Endothelial cell of umbilical vein (primary cell): ENCODE data around the gene AUH. TPM values are rescaled to one million over a fixed set of nuclear protein-coding genes. Genes with fewer than 3 reads are reported as not detected.
A peak's percentile ranks its signal among the peaks of the same experiment; 100 is the strongest.

Experiments used
- BruUV-seq: library from RNA; stranded (reverse); fragments of 400-500 nt; replicated peaks from 2 replicates; lab custom pipeline; 2021; lab: Mats Ljungman, UMichigan
- CTCF ChIA-PET: fragments of 300-600, 350-600 bp; sonication (Branson Sonifier 250); formaldehyde crosslinking; loops from one replicate; lab custom pipeline; 2021; ENCODE audit warnings: antibody characterized with exemption, inconsistent platforms; lab: Charles Lee
- POLR2A ChIA-PET: fragments of 300-600, 350-600 bp; sonication (Branson Sonifier 250); formaldehyde crosslinking; loops from one replicate; lab custom pipeline; 2021; ENCODE audit warnings: antibody characterized with exemption, inconsistent platforms; lab: Charles Lee
- DNase-seq: peaks from one replicate; pipeline ENCODE4 v3.0.0-alpha.2; 2011; ENCODE audit warnings: low read depth, low spot score
- FAIRE-seq: peaks from 2 replicates; lab custom pipeline; 2011; peaks lifted over from hg19 to GRCh38; lab: Jason Lieb, UNC
- H2AFZ ChIP-seq: 2 replicates; pipeline ENCODE4 v1.6.0; 2012; ENCODE audit warnings: low read depth, low read length, control low read depth, inconsistent platforms
- H3K27ac ChIP-seq: 2 replicates; pipeline ENCODE4 v1.5.1; 2011; ENCODE audit warnings: low read depth, mild to moderate bottlenecking, control low read depth, low read length, moderate library complexity; ENCODE audit not compliant: insufficient read depth
- H3K27me3 ChIP-seq, 2 experiments: 2 replicates each; pipeline versions ENCODE4 v1.6.0 to v1.6.1; 2011; ENCODE audit warnings: low read length in 2 of 2, mixed read lengths in 1 of 2; ENCODE audit not compliant: control insufficient read depth in 2 of 2, insufficient read depth in 2 of 2
- H3K36me3 ChIP-seq, 2 experiments: 2 replicates in 1 of 2; 3 replicates in 1 of 2; pipeline ENCODE4 v1.5.1; 2011; ENCODE audit warnings: low read length in 2 of 2, mild to moderate bottlenecking in 1 of 2, moderate library complexity in 1 of 2; ENCODE audit not compliant: control insufficient read depth in 2 of 2, insufficient read depth in 2 of 2; ENCODE audit errors: extremely low read depth in 1 of 2
- H3K4me1 ChIP-seq: 3 replicates; pipeline ENCODE4 v1.5.1; 2011; ENCODE audit warnings: mild to moderate bottlenecking, low read length; ENCODE audit not compliant: control insufficient read depth, insufficient read depth; ENCODE audit errors: extremely low read depth
- H3K4me2 ChIP-seq: 2 replicates; pipeline ENCODE4 v1.6.1; 2011; ENCODE audit warnings: low read length, control low read depth, mixed read lengths; ENCODE audit not compliant: insufficient read depth
- H3K4me3 ChIP-seq, 3 experiments: fragments of 200-600 bp in 1 of 3; sonication (generic), shearing (Covaris generic) in 1 of 3; replicated peaks in 1 of 3; 2 replicates each; pipeline ENCODE4 v1.5.1; 2011 to 2016; ENCODE audit warnings: control low read depth in 3 of 3, low read length in 3 of 3, mild to moderate bottlenecking in 2 of 3, inconsistent platforms in 1 of 3, low read depth in 1 of 3, moderate library complexity in 1 of 3; ENCODE audit not compliant: insufficient read depth in 1 of 3
- H3K79me2 ChIP-seq: 2 replicates; pipeline ENCODE4 v1.6.0; 2012; ENCODE audit warnings: low read length, inconsistent platforms; ENCODE audit not compliant: control insufficient read depth, insufficient read depth
- H3K9ac ChIP-seq: replicated peaks from 2 replicates; pipeline ENCODE3; 2011; ENCODE audit warnings: low read length, control low read depth; ENCODE audit not compliant: insufficient read depth; ENCODE audit errors: extremely low read depth
- H3K9me1 ChIP-seq: replicated peaks from 3 replicates; pipeline ENCODE4 v1.6.0; 2011; ENCODE audit warnings: mild to moderate bottlenecking, low read length; ENCODE audit not compliant: control insufficient read depth, insufficient read depth; ENCODE audit errors: extremely low read depth
- H3K9me3 ChIP-seq: replicated peaks from 2 replicates; pipeline ENCODE4 v1.5.1; 2012; ENCODE audit warnings: low read length, inconsistent platforms; ENCODE audit not compliant: control insufficient read depth, insufficient read depth
- H4K20me1 ChIP-seq: replicated peaks from 2 replicates; pipeline ENCODE3; 2011; ENCODE audit warnings: mild to moderate bottlenecking, low read length; ENCODE audit not compliant: control insufficient read depth, insufficient read depth; ENCODE audit errors: extremely low read depth
- CTCF ChIP-seq, 2 donors: IDR thresholded peaks; 1 replicate in 1 of 2; 2 replicates in 1 of 2; pipeline ENCODE4 v1.5.1; 2011; ENCODE audit warnings: low read length in 2 of 2, mild to moderate bottlenecking in 2 of 2, moderate library complexity in 2 of 2, control low read depth in 1 of 2, inconsistent platforms in 1 of 2, low read depth in 1 of 2; ENCODE audit not compliant: insufficient read depth in 1 of 2; ENCODE audit errors: extremely low read depth in 1 of 2
- EZH2 ChIP-seq: IDR thresholded peaks from 2 replicates; pipeline ENCODE4 v1.6.1; 2012; ENCODE audit warnings: borderline replicate concordance, low read depth, mild to moderate bottlenecking, moderate library complexity, low read length, inconsistent platforms; ENCODE audit not compliant: severe bottlenecking
- FOS ChIP-seq: IDR thresholded peaks from 2 replicates; pipeline ENCODE4 v1.6.1; 2011; ENCODE audit warnings: mild to moderate bottlenecking, low read length, moderate library complexity, borderline replicate concordance; ENCODE audit not compliant: insufficient read depth
- GATA2 ChIP-seq: IDR thresholded peaks from 2 replicates; pipeline ENCODE4 v1.7.0; 2011; ENCODE audit warnings: low read depth, mild to moderate bottlenecking, moderate library complexity, mixed read lengths, low read length; ENCODE audit not compliant: insufficient read length, insufficient read depth
- JUN ChIP-seq: IDR thresholded peaks from 2 replicates; pipeline ENCODE4 v1.6.1; 2011; ENCODE audit warnings: borderline replicate concordance, low read depth; ENCODE audit not compliant: insufficient read length, insufficient read depth
- MAX ChIP-seq: IDR thresholded peaks from 2 replicates; pipeline ENCODE4 v1.6.1; 2011; ENCODE audit not compliant: insufficient read depth, insufficient read length
- MYC ChIP-seq: IDR thresholded peaks from one replicate; pipeline ENCODE4 v1.6.1; 2011; ENCODE audit warnings: mild to moderate bottlenecking, low read depth, low read length
- POLR2A ChIP-seq: IDR thresholded peaks from 2 replicates; pipeline ENCODE4 v1.6.1; 2012; ENCODE audit warnings: low read depth, mild to moderate bottlenecking, control low read depth, low read length
- POLR2AphosphoS5 ChIP-seq: IDR thresholded peaks from 2 replicates; pipeline ENCODE4 v1.6.1; 2012; ENCODE audit warnings: low read depth, mild to moderate bottlenecking, control low read depth, low read length, moderate library complexity; ENCODE audit not compliant: insufficient read depth
- dilution Hi-C: fragments of 300-500 bp; cut with MboI; formaldehyde crosslinking; loops from one replicate; pipeline ENCODE4 v1.15.0; 2019; ENCODE audit warnings: low sequenced_read_pairs; ENCODE audit not compliant: extremely low pct_ligation_motif_present
- intact Hi-C: fragments of 100-400 bp; cut with micrococcal nuclease; formaldehyde crosslinking; loops from one replicate; pipeline ENCODE4 v1.10.0; 2022
- polyA plus RNA-seq, 4 experiments: library from polyadenylated mRNA; depleted of rRNA in 3 of 4; stranded (reverse) in 3 of 4; unstranded in 1 of 4; fragments of >200 nt; gene quantifications; 2 replicates each; pipeline versions ENCODE4 v1.2.1 to v1.2.3, GENCODE V29; 2011 to 2012; ENCODE audit warnings: missing spikeins in 1 of 4
- total RNA-seq: library from RNA; stranded (reverse); gene quantifications from 2 replicates; pipeline ENCODE4 v1.2.3, GENCODE V29; 2021

The AUH gene
- total and polyA plus RNA-seq, 2 donors (not counting 3 experiments of a cell fraction or from before 2014, with no cell fraction given) = 2.3 to 9.2 TPM

GRCh38 chr9:91360551-91361290 lies 997 bp downstream of the AUH start:
- Histone ChIP-seq H3K36me3 (no peaks in the 10 kb centered on the region), H3K27ac (peak overlapping the region; percentile 11), H3K9ac (peak overlapping the region; percentile 61), H4K20me1 (no peaks in the 10 kb centered on the region), H2AFZ (peak overlapping the region; percentile 91), H3K4me3 (peak overlapping the region; percentile 84 to 95 (median 88)), H3K9me3 (no peaks in the 10 kb centered on the region), H3K27me3 (no peaks in the 10 kb centered on the region), H3K4me1 (peaks cover 15% of the 10 kb centered on the region), H3K9me1 (no peaks in the 10 kb centered on the region), H3K79me2 (peaks cover 10% of the 10 kb centered on the region), H3K4me2 (peak overlapping the region; percentile 90)
- intact Hi-C loops = loop anchor here (1.0 kb wide), 3 partner anchors 63 to 323 kb away; partner anchors contain the start of gene NFIL3
- CTCF ChIA-PET = interaction anchor here (0.6 to 2.6 kb wide), 14 partner anchors 9 to 366 kb away, joined by 3 to 10 read pairs (median 4); partner anchors contain the start of gene NFIL3
- dilution Hi-C loops = no loop called here
- POLR2A ChIA-PET = interaction anchor here (0.9 to 1.0 kb wide), 2 partner anchors 62 to 63 kb away, joined by 3 to 4 read pairs; partner anchors contain the start of gene NFIL3
- BruUV-seq = TSS peak; percentile 21
- TF ChIP-seq FOS (no peak), CTCF (IDR thresholded peaks at IDR 0.05; ENCODE audit: extremely low read depth in 1 of 2, insufficient read depth in 1 of 2, low read depth in 1 of 2, low read length in 2 of 2) (no peak), MYC (no peak), POLR2AphosphoS5 (no peak), EZH2 (no peak), JUN (no peak), GATA2 (no peak), MAX (no peak), POLR2A (no peak)
- FAIRE-seq (no peak), DNase-seq (peak; percentile 45)
